LHCN-M2 (cell line): Measurements from ENCODE around the gene PNPLA1. TPM values are rescaled to one million over a fixed set of nuclear protein-coding genes. Genes with fewer than 3 reads are reported as not detected.
"Not testable (repeated sequence)": the region's sequence is repeated elsewhere in the genome, so short reads cannot be mapped to it uniquely, and the experiment has no call there.

Experiments used
- DNase-seq: peaks from one replicate; pipeline ENCODE4 v3.0.0-alpha.2; 2012; ENCODE audit warnings: low read depth
- total RNA-seq: library from RNA; depleted of rRNA; stranded (reverse); fragments of >200 nt; gene quantifications from 2 replicates; pipeline ENCODE4 v1.2.3, GENCODE V29; 2014

PNPLA1 gene
- total RNA-seq, 1 experiment from 2014 or later = not detected

- DNase-seq = no peak
Measured at GRCh38 chr6:36335465-36336207, 65.8 kb downstream of the PNPLA1 start.

- no peak for DNase-seq
Measured at GRCh38 chr6:36336208-36336710, 66.4 kb downstream of the PNPLA1 start.

- no peak for DNase-seq
Measured at GRCh38 chr6:36336779-36337241, 67.0 kb downstream of the PNPLA1 start, which contains the start of gene BNIP5. Gene BNIP5, minus strand, starts transcription at chr6:36336888. Its CDS starts 6,198 bp downstream, at chr6:36330690.

GRCh38 chr6:36337814-36338213 is 68.0 kb downstream of the PNPLA1 start:
- no peak for DNase-seq

GRCh38 chr6:36338223-36338622 is 68.4 kb downstream of the PNPLA1 start:
- not testable (repeated sequence) for DNase-seq

- no peak for DNase-seq
Measured at GRCh38 chr6:36339146-36339545, 69.3 kb downstream of the PNPLA1 start.

GRCh38 chr6:36340306-36340617 is 70.4 kb downstream of the PNPLA1 start:
- DNase-seq = no peak

- DNase-seq = peak; percentile 41
Measured at GRCh38 chr6:36340618-36341454, 71.0 kb downstream of the PNPLA1 start.

GRCh38 chr6:36343109-36343680 is 73.3 kb downstream of the PNPLA1 start:
- no peak for DNase-seq

- DNase-seq = no peak
Measured at GRCh38 chr6:36345681-36346466, 76.0 kb downstream of the PNPLA1 start.

GRCh38 chr6:36346486-36347273 is 76.8 kb downstream of the PNPLA1 start:
- no peak for DNase-seq

GRCh38 chr6:36347621-36348020 is 77.8 kb downstream of the PNPLA1 start:
- DNase-seq = no peak

GRCh38 chr6:36349240-36349639 is 79.4 kb downstream of the PNPLA1 start:
- DNase-seq = no peak

- DNase-seq = no peak
Measured at GRCh38 chr6:36350082-36350481, 80.2 kb downstream of the PNPLA1 start.

GRCh38 chr6:36350681-36351571 is 81.1 kb downstream of the PNPLA1 start:
- peak; percentile 46 for DNase-seq

- DNase-seq = no peak
Measured at GRCh38 chr6:36352477-36353157, 82.8 kb downstream of the PNPLA1 start.

- no peak for DNase-seq
Measured at GRCh38 chr6:36353411-36353915, 83.6 kb downstream of the PNPLA1 start.

GRCh38 chr6:36355819-36356218 is 86.0 kb downstream of the PNPLA1 start:
- DNase-seq = no peak

- no peak for DNase-seq
Measured at GRCh38 chr6:36357872-36358225, 88.0 kb downstream of the PNPLA1 start.
